GM12873 (cell line): ENCODE measurements around the gene SNTG2.

ENCODE experiments used
- CTCF ChIP-seq: IDR thresholded peaks from 2 replicates; pipeline ENCODE4 v1.5.1; 2012; ENCODE audit warnings: low read depth, mild to moderate bottlenecking, moderate library complexity, low read length, control low read depth; ENCODE audit not compliant: insufficient read depth; ENCODE audit errors: missing control alignments

Gene SNTG2

GRCh38 chr2:1152375-1152774 lies 201.7 kb downstream of the SNTG2 start:
- TF ChIP-seq CTCF = no peak

- no peak for TF ChIP-seq CTCF
Observed at GRCh38 chr2:1153920-1154319, 203.3 kb downstream of the SNTG2 start.

GRCh38 chr2:1154710-1155594 lies 204.3 kb downstream of the SNTG2 start:
- TF ChIP-seq CTCF = no peak

GRCh38 chr2:1156059-1156458 lies 205.4 kb downstream of the SNTG2 start:
- no peak for TF ChIP-seq CTCF

- TF ChIP-seq CTCF = no peak
Observed at GRCh38 chr2:1156531-1156930, 205.9 kb downstream of the SNTG2 start.

GRCh38 chr2:1157107-1157506 lies 206.5 kb downstream of the SNTG2 start:
- TF ChIP-seq CTCF = no peak

GRCh38 chr2:1159013-1159412 lies 208.4 kb downstream of the SNTG2 start:
- TF ChIP-seq CTCF = no peak
